ENCODE results near the gene ZBTB46. TPM values are rescaled to one million over a fixed set of nuclear protein-coding genes. Genes with fewer than 3 reads are reported as not detected.

The ZBTB46 gene
- total RNA-seq, 1 experiment from 2014 or later = 10.7 TPM

- Histone ChIP-seq H4K20me1 (ENCODE audit: insufficient read depth) (no peaks in the 10 kb centered on the region), H3K9ac (ENCODE audit: low read length) (no peak overlapping the region), H3K4me3 (replicated peaks in 1 of 2; ENCODE audit: low read depth in 1 of 2, low read length in 2 of 2) (no peak overlapping the region), H3K36me3 (ENCODE audit: control insufficient read depth in 1 of 2, insufficient read depth in 2 of 2, low read length in 2 of 2) (no peaks in the 10 kb centered on the region), H2AFZ (ENCODE audit: low read depth, low read length, poor library complexity, severe bottlenecking) (no peak overlapping the region), H3K4me2 (ENCODE audit: low read length) (no peak overlapping the region), H3K27me3 (ENCODE audit: insufficient read depth, low read length) (no peaks in the 10 kb centered on the region), H3K9me3 (ENCODE audit: control insufficient read depth in 1 of 2, insufficient read depth in 1 of 2, low read depth in 1 of 2, low read length in 2 of 2) (no peaks in the 10 kb centered on the region), H3K79me2 (ENCODE audit: insufficient read depth, low read length) (no peaks in the 10 kb centered on the region), H3K27ac (ENCODE audit: low read depth, low read length) (no peak overlapping the region), H3K9me2 (ENCODE audit: insufficient read depth) (no peaks in the 10 kb centered on the region), H3K4me1 (ENCODE audit: control insufficient read depth in 1 of 2, insufficient read depth in 2 of 2, low read length in 2 of 2) (no peaks in the 10 kb centered on the region)
- DNase-seq (ENCODE audit: low read depth, low spot score) (no peak), ATAC-seq (no peak)
- no TSS peak for BruUV-seq (replicated peaks)
- TF ChIP-seq MAX (IDR thresholded peaks at IDR 0.05) (no peak), CEBPB (IDR thresholded peaks at IDR 0.05; ENCODE audit: low read depth) (no peak), JUND (IDR thresholded peaks at IDR 0.05) (no peak), ATF3 (IDR thresholded peaks at IDR 0.05) (no peak), ELF1 (IDR thresholded peaks at IDR 0.05; ENCODE audit: borderline replicate concordance, low read depth) (no peak), POLR2A (IDR thresholded peaks at IDR 0.05; ENCODE audit: borderline replicate concordance, extremely low read depth, insufficient read depth, insufficient read length) (no peak), EZH2 (IDR thresholded peaks at IDR 0.05) (no peak), SP1 (IDR thresholded peaks at IDR 0.05; ENCODE audit: low read depth) (no peak), EZH2phosphoT487 (IDR thresholded peaks at IDR 0.05; ENCODE audit: borderline replicate concordance) (no peak), SRF (IDR thresholded peaks at IDR 0.05; ENCODE audit: low read depth) (no peak), POLR2AphosphoS5 (IDR thresholded peaks at IDR 0.05; ENCODE audit: low read depth, low read length) (no peak), YY1 (IDR thresholded peaks at IDR 0.05; ENCODE audit: extremely low read depth, insufficient replicate concordance, low read depth, low read length) (no peak), RAD21 (IDR thresholded peaks at IDR 0.05; ENCODE audit: low read depth) (no peak), ZBTB33 (IDR thresholded peaks at IDR 0.05; ENCODE audit: extremely low read depth, insufficient replicate concordance, low read length) (no peak)
- ChIA-PET CTCF (no interaction called here), RAD21 (ENCODE audit: low non-redundant PET in 1 of 2, low total read pairs in 2 of 2, uncharacterized antibody in 2 of 2, unreplicated experiment in 2 of 2) (no interaction called here), POLR2A (no interaction called here)
- intact Hi-C loops (cut with micrococcal nuclease) = no loop called here
Measured at GRCh38 chr20:63804308-63804636, 26.8 kb downstream of the ZBTB46 start.

All from HCT116 (cell line).